Left kidney (tissue), 2 donors: ENCODE results near the gene NKAP. TPM values are rescaled to one million over a fixed set of nuclear protein-coding genes. Genes with fewer than 3 reads are reported as not detected.
"Not testable (repeated sequence)": the region's sequence is repeated elsewhere in the genome, so short reads cannot be mapped to it uniquely, and the experiment has no call there.

ENCODE experiments used
- DNase-seq: peaks from one replicate; pipeline ENCODE4 v3.0.0-alpha.2; 2013
- polyA plus RNA-seq: library from polyadenylated mRNA; unstranded; fragments of 120-200 nt; gene quantifications from one replicate; pipeline ENCODE4 v1.2.1, GENCODE V29; 2013; ENCODE audit not compliant: insufficient read length

The NKAP gene
- polyA plus RNA-seq, 1 donor: 17.0 TPM

DNA sequence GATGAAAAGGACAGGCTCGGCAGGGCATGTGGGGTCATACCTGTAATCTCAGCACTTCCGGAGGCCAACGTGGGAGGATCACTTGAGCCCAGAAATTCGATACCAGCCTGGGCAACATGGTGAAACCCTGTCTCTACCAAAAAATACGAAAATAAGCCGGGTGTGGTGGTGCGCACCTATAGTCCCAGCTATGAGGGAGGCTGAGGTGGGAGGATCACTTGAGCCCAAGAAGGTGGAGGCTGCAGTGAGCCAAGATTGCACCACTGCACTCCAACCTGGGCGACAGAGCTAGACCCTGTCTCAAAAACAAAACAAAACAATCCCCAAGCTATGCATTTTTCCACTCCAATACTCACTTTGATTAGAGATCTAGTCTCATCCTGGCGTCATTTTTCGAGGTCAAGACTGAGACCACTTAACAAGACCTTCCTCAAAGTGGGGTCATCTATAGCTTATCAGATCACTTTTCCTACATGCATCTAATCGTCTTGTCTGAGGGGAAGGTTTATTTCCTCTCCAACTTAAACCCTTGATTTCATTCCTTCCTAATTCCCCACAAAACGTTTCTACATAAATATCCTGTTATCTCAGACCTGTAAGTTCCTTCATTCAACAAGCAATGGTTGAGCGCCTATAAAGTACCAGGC is 1.3 kb downstream of the NKAP start:
- DNase-seq: no peak

GRCh38 chrX:119941336-119941735 is 2.2 kb downstream of the NKAP start:
- DNase-seq: no peak

- DNase-seq: no peak
Measured at GRCh38 chrX:119935215-119935874, 8.2 kb downstream of the NKAP start.

DNA sequence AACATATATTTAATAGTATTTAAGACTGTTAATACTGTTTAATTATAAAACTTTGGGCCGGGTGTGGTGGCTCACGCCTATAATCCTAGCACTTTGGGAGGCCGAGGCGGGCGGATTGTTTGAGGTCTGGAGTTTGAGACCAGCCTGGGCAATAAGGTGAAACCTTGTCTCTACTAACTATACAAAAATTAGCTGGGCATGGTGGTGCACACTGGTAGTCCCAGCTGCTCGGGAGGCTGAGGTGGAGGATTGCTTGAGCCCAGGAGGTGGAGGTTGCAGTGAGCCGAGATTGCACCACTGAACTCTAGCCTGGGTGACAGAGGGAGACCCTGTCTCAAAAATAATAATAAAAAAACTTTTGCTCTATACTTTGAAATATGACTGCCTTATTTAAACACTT is 21.2 kb downstream of the NKAP start:
- DNase-seq: not testable (repeated sequence)

- no peak for DNase-seq
Measured at GRCh38 chrX:119919835-119920585, 23.5 kb downstream of the NKAP start.

- no peak for DNase-seq
Measured at GRCh38 chrX:119917877-119918276, 25.7 kb downstream of the NKAP start.

- no peak for DNase-seq
Measured at GRCh38 chrX:119916310-119916709, 27.2 kb downstream of the NKAP start.

DNA sequence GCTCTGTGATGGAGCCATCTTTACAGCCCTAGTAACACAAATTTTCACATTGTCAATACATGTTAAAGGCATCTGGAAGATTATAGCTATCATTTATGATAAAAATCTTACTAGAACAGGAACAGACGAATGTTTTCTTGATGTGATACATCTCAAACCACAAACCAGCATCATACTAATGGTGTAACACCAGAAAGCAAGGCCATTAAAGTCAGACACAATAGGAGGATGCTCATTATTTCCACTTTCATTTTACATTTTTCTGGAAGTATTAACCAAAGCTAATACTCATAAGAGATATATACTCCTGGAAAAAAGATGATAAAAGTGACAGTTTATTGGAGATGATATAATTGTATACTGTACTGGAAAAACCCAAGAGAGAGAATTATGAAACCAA is 42.6 kb downstream of the NKAP start:
- no peak for DNase-seq

GRCh38 chrX:119899125-119899524 is 44.4 kb downstream of the NKAP start:
- no peak for DNase-seq

- no peak for DNase-seq
Measured at GRCh38 chrX:119895843-119896326, 47.7 kb downstream of the NKAP start, which contains the start of gene AKAP14. TSS of gene AKAP14 (plus strand) at chrX:119895893. CDS start at chrX:119903224, 7,331 bp downstream.

DNA sequence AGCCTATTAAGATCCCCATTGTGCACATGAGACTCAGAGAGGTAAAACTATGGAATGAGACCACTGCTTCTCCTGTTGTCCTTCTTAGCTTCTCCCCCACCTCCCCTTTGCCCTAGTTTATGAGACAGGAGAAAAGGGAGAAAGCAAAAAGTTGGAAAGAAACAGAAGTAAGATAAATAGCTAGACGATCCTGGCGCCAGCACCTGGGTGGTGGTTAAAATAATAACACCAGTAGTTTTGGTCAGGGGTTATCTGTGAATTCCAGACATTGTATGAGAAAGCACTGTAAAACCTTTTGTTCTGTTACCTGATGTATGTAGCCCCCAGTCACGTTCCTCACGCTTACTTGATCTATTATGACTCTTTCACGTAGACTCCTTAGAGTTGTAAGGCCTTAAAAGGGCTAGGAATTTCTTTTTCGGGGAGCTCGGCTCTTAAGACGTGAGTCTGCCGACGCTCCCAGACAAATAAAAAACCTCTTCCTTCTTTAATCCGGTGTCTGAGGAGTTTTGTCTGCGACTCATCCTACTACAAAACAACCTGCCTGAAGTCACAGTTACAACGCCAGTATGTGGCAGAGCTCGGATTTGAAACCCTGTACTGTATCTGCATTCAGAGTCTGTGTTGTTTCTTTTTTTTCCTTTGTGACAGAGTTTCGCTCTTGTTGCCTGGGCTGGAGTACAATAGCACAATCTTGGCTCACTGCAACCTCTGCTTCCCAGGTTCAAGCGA is 51.4 kb downstream of the NKAP start:
- DNase-seq: not testable (repeated sequence)

- not testable (repeated sequence) for DNase-seq
Measured at GRCh38 chrX:119890626-119891025, 52.9 kb downstream of the NKAP start.

- DNase-seq: no peak
Measured at GRCh38 chrX:119887721-119888425, 55.7 kb downstream of the NKAP start.

- no peak for DNase-seq
Measured at GRCh38 chrX:119885554-119886428, 57.8 kb downstream of the NKAP start.

DNA sequence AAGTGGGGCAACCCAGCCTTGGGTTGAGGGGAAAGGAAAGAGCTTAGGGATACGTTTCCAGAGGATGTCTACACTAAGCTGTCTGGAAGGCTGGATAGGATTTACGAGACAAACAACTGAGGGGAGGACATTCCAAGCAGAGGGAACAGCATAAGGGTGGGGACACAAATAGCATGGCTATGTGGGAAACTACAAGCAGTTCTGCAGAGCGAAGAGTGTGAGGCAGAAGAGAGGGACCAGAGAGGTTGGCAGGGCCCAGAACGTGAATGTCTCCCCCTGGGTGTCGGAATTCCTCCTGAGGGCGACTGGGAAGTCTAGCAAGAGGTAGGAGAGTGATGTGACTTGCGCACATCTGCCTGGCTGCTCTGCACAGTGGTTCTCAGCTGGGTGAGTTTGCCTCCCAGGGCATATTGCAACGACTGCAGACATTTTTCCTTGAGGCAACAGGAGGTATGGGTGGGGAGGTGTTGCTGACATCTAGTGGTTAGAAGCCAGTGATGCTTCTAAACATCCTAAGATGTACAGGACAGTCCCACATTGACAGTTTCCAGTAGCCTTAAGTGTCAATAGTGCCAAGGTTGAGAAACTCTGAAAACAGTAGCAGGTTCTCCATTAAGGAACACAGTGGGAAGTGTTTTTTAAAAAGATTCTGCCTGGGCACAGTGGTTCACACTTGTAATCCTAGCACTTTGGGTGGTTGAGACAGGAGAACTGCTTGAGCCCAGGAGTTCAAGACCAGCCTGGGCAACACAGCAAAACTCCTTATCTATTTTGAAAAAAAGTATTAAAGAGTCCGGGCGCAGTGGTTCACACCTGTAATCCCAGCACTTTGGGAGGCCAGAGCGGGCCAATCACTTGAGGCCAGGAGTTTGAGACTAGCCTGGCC is 62.8 kb downstream of the NKAP start:
- no peak for DNase-seq

GRCh38 chrX:119880076-119880475 is 63.5 kb downstream of the NKAP start:
- no peak for DNase-seq

- DNase-seq: no peak
Measured at GRCh38 chrX:119878740-119879139, 64.8 kb downstream of the NKAP start.

- peak; percentile 79 for DNase-seq
Measured at GRCh38 chrX:119871599-119872395, 71.8 kb downstream of the NKAP start, which contains the start of the genes NDUFA1 and RNF113A. TSS of gene NDUFA1 (plus strand) at chrX:119871832. CDS start at chrX:119871912, 80 bp downstream. TSS of gene RNF113A (minus strand) at chrX:119871733. CDS start at chrX:119871613, 120 bp downstream.
